Activated CD4-positive, alpha-beta T cell treated with anti-CD3 and anti-CD28 coated beads, Interleukin-2, Interleukin-4, amounts not matched to agents 100 ng/mL and 50 ng/mL, durations not matched to agents 16 hours and 8 hours (primary cell): ENCODE data around the gene ALDH6A1.

Experiments used
- DNase-seq: peaks from one replicate; pipeline ENCODE4 v3.0.0-alpha.2; 2020; ENCODE audit warnings: low spot score

The ALDH6A1 gene

GRCh38 chr14:74049876-74050495 is 34.3 kb downstream of the ALDH6A1 start:
- no peak for DNase-seq

- DNase-seq: no peak
Observed at GRCh38 chr14:74048281-74048680, 36.0 kb downstream of the ALDH6A1 start.

GRCh38 chr14:74045522-74045921 is 38.7 kb downstream of the ALDH6A1 start:
- no peak for DNase-seq

- DNase-seq: no peak
Observed at GRCh38 chr14:74042296-74042695, 42.0 kb downstream of the ALDH6A1 start.

GRCh38 chr14:74038020-74038859 is 46.0 kb downstream of the ALDH6A1 start:
- peak; percentile 55 for DNase-seq

GRCh38 chr14:74035556-74035955 is 48.7 kb downstream of the ALDH6A1 start:
- no peak for DNase-seq

GRCh38 chr14:74034572-74034971 is 49.7 kb downstream of the ALDH6A1 start:
- no peak for DNase-seq

- no peak for DNase-seq
Observed at GRCh38 chr14:74029136-74029535, 55.1 kb downstream of the ALDH6A1 start.

GRCh38 chr14:74022346-74022745 is 61.9 kb downstream of the ALDH6A1 start:
- no peak for DNase-seq

- no peak for DNase-seq
Observed at GRCh38 chr14:74019408-74020137, 64.7 kb downstream of the ALDH6A1 start.

- peak; percentile 78 for DNase-seq
Observed at GRCh38 chr14:74018586-74019407, 65.5 kb downstream of the ALDH6A1 start, which contains the start of the genes BBOF1 and ENTPD5. Gene BBOF1, plus strand, starts transcription at chr14:74019349. Its CDS starts 130 bp downstream, at chr14:74019479. Gene ENTPD5, minus strand, starts transcription at chr14:74019288. Its CDS starts 31,186 bp downstream, at chr14:73988102.

- DNase-seq: no peak
Observed at GRCh38 chr14:74018174-74018585, 66.1 kb downstream of the ALDH6A1 start.

- no peak for DNase-seq
Observed at GRCh38 chr14:74015963-74016362, 68.3 kb downstream of the ALDH6A1 start.

- DNase-seq: no peak
Observed at GRCh38 chr14:74015176-74015575, 69.1 kb downstream of the ALDH6A1 start.

GRCh38 chr14:74014299-74014698 is 70.0 kb downstream of the ALDH6A1 start:
- DNase-seq: no peak

GRCh38 chr14:74008843-74009499 is 75.3 kb downstream of the ALDH6A1 start:
- DNase-seq: no peak
